ENCODE measurements around the gene ARHGAP32. TPM values are rescaled to one million over a fixed set of nuclear protein-coding genes. Genes with fewer than 3 reads are reported as not detected.

Gene ARHGAP32
- polyA plus RNA-seq, 1 of the 3 experiments (the other 2 are of a cell fraction) = 4.8 TPM

GRCh38 chr11:129148487-129148886, 43.6 kb downstream of the ARHGAP32 start:
- CTCF ChIA-PET = interaction anchor here (1.1 kb wide), 1 partner anchor 183 kb away, joined by 3 read pairs; no protein-coding TSS in a partner anchor
- H3K4me1 ChIP-seq (ENCODE audit: control insufficient read depth in 1 of 2, insufficient read depth in 2 of 2, low read depth in 1 of 2, low read length in 1 of 2) = peaks cover 0 to 19% of the 10 kb centered on the region in 2 experiments; a peak in 2 of 4 replicates
- POLR2A ChIA-PET = no interaction called here
- no peak overlapping the region for H3K27ac ChIP-seq (ENCODE audit: low read depth in 2 of 2, low read length in 1 of 2)
- no peak overlapping the region for H2AFZ ChIP-seq (ENCODE audit: low read depth)
- H3K4me3 ChIP-seq (ENCODE audit: low read depth in 2 of 2, low read length in 1 of 2) = no peak overlapping the region
- H3K36me3 ChIP-seq (replicated peaks in 1 of 2; ENCODE audit: control insufficient read depth in 1 of 2, insufficient read depth in 2 of 2, low read length in 1 of 2) = no peaks in the 10 kb centered on the region
- no peak for DNase-seq
- TF ChIP-seq CTCF (IDR thresholded peaks at IDR 0.05) (no peak), TAF1 (IDR thresholded peaks at IDR 0.05; ENCODE audit: borderline replicate concordance, low read depth, low read length) (no peak), REST (IDR thresholded peaks at IDR 0.05; ENCODE audit: low read depth, low read length) (no peak), FOXM1 (IDR thresholded peaks at IDR 0.05; ENCODE audit: low read depth) (no peak), NFIC (IDR thresholded peaks at IDR 0.05; ENCODE audit: borderline replicate concordance) (no peak), ZBTB33 (IDR thresholded peaks at IDR 0.05; ENCODE audit: borderline replicate concordance, low read depth) (no peak), MAX (IDR thresholded peaks at IDR 0.05; ENCODE audit: low read depth) (no peak), RCOR1 (IDR thresholded peaks at IDR 0.05; ENCODE audit: low read length) (no peak), SIN3A (IDR thresholded peaks at IDR 0.05; ENCODE audit: borderline replicate concordance, low read depth, low read length) (no peak), MXI1 (IDR thresholded peaks at IDR 0.05; ENCODE audit: low read depth, low read length) (no peak), TCF12 (IDR thresholded peaks at IDR 0.05) (no peak), GATA2 (CRISPR knock-in tag; IDR thresholded peaks at IDR 0.05) (no peak), YY1 (IDR thresholded peaks at IDR 0.05; ENCODE audit: low read depth) (no peak), GABPA (IDR thresholded peaks at IDR 0.05; ENCODE audit: low read depth) (no peak), POLR2AphosphoS5 (IDR thresholded peaks at IDR 0.05; ENCODE audit: low read depth, low read length) (no peak), RAD21 (IDR thresholded peaks at IDR 0.05; ENCODE audit: low read length) (no peak), FOXJ3 (CRISPR knock-in tag; IDR thresholded peaks at IDR 0.05) (no peak), JUND (IDR thresholded peaks at IDR 0.05) (no peak), PBX3 (IDR thresholded peaks at IDR 0.05) (no peak), RXRA (IDR thresholded peaks at IDR 0.05; ENCODE audit: borderline replicate concordance, low read depth) (no peak)
- H3F3A ChIP-seq (replicated peaks; ENCODE audit: insufficient read depth) = peaks cover 10% of the 10 kb centered on the region
- 78% methylated on average over 2 of the region's 2 CpGs for WGBS (ENCODE audit: low lambda C conversion rate)
- H3K9me3 ChIP-seq = peaks cover 10% of the 10 kb centered on the region; the same call in 1 of the 2 replicates
- no peak overlapping the region for H3K9ac ChIP-seq
- no peaks in the 10 kb centered on the region for H4K20me1 ChIP-seq (ENCODE audit: insufficient read depth)
- no peak overlapping the region for H3K4me2 ChIP-seq
- H3K9me2 ChIP-seq = no peaks in the 10 kb centered on the region
- no peaks in the 10 kb centered on the region for H3K27me3 ChIP-seq (ENCODE audit: insufficient read depth)
- H3K79me2 ChIP-seq (ENCODE audit: insufficient read depth) = peaks cover 85% of the 10 kb centered on the region
